Amniotic epithelial cell (primary cell): Measurements from ENCODE around the gene KRTAP2-2.
"Not testable (repeated sequence)": the region's sequence is repeated elsewhere in the genome, so short reads cannot be mapped to it uniquely, and the experiment has no call there.

ENCODE experiments used
- DNase-seq: peaks from one replicate; pipeline ENCODE4 v3.0.0-alpha.2; 2010; ENCODE audit warnings: low read depth

KRTAP2-2 gene, protein sequence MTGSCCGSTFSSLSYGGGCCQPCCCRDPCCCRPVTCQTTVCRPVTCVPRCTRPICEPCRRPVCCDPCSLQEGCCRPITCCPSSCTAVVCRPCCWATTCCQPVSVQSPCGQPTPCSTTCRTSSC

DNA sequence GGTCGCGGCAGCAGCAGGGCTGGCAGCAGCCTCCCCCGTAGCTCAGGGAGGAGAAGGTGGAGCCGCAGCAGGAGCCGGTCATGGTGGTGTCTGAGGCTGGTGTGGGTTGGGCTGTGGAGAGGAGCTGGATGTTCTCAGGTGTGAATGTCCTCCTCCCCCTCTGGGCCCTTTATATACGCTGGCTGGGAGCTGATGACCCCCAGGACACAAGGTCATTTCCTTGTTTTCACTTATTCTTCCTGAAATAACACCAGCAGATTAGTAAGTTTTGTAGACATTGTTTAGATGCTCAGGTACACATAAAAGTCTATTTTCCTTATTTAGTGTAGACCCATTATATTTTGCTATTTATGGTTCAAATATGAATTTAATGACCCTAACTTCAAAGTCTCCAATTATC is at the start of gene KRTAP2-2:
Gene KRTAP2-2 (minus strand): TSS at position 101 of the 400 bp plus-strand sequence. CDS start 19 bp downstream, at position 82.
- not testable (repeated sequence) for DNase-seq

DNA sequence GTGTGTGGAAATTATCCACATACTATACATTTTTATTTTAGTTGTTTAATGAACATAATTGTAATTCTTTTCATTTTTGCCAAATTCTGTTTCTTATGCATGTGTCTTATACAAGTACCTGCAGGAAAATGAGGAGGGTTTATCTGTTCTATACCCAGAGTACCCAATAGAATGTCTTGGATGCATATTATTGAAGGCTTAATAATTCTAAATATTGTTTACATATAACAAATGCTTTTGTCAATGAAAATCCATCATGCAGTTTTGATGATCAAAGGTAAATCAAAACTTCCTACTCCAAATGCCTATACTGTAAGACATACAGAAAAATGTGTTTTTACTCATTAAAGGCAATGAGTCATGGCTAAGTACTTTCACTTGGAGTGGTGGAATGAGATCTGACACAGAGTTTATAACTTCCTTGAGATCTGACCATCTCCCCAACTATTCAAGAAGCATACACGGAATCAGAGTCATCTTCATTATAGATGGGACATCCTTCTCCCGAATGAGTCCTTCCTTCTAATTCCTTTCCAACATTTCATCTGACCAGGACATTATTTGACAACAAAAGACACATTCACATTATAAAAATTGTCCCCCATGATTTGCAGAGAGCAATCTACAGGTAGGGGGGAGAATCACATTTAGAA is 49.5 kb upstream of the KRTAP2-2 start:
- peak; percentile 66 for DNase-seq

DNA sequence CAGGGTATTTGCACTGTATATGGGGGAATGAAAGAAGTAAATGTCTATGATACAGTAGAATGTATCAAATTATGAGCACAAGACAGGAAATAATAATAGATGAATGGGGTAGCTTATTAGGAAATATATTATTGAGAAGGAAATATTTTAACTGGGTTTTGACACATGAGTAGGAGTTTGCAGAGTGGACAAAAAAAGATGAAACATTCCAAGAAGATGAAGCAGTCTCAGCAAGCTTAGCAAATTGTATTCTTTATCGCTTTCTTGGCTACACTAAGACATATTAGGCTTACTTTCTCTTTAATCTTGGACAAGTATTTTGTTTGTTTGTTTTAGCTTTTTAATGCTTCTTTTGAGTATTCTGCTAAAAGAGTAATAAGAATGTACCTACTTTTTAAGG is 48.9 kb upstream of the KRTAP2-2 start:
- peak; percentile 8 for DNase-seq

DNA sequence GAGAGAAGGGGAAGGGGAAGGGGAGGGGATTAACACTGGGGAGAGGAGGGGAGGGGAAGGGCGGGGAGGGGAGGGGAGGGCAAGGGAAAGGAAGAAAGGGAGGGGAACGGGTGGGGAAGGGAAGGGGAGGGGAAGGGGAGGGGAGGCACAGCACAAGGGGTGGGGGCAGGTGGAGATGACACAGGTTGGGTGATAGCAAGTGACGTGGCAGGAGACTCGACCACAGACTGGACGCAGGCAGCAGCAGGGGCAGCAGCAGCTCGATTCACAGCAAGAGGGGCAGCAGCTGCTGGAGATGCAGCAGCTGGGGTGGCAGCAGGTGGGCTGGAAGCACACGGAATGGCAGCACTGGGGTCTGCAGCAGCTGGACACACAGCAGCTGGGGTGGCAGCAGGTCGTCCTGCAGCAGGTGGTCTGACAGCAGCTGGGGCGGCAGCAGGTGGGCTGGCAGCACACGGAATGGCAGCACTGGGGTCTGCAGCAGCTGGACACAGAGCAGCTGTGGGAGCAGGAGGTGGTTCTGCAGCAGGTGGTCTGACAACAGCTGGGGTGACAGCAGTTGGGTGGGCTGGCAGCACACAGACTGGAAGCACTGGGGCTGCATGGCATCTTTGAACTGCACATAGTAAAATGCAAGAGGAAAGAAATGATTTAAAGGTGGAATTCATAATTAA is 46.7 kb upstream of the KRTAP2-2 start, which contains the start of gene KRTAP4-16:
Gene KRTAP4-16 (minus strand): TSS at position 624 of the 674 bp plus-strand sequence. CDS start 0 bp downstream, at position 624.
- DNase-seq = no peak

- DNase-seq = peak; percentile 20
Observed at GRCh38 chr17:41099682-41100480, 44.9 kb upstream of the KRTAP2-2 start.

DNA sequence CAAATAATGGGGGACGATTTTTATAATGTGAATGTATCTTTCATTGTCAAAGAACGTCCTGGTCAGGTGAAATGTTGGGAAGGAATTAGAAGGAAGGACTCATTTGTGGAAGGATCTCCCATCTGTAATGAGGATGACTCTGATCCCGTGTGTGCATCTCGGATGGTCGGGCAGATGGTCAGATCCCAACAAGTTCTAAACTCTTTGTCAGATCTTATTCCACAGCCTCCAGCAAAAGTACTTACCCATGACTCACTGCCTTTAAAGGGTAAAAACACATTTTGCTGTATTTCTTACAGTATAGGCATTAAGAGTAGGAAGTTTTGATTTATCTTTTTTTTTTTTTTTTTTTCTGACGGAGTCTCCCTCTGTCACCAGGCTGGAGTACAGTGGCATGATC is 43.5 kb upstream of the KRTAP2-2 start:
- DNase-seq = no peak

DNA sequence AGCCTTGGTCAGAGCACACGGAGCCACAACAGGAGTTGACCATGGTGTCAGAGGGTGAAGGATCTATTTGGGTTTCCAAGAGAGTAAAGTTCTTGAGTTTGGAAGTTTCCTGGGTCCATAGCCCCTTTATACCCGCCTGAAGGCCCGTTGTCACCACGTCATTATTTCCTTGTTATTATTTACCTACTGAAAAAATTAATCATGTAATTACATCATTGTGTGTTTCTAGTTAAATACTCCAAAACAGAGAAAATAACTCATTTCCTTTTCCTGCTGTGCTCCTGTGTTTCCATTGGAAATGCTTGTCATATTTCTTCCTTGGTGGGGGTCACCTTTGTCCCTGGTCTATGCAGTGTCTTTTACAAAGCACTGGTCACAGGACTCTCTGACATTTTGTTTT is 43.0 kb upstream of the KRTAP2-2 start, which contains the start of gene KRTAP4-8:
Gene KRTAP4-8 (minus strand): TSS at position 101 of the 400 bp plus-strand sequence. CDS start 58 bp downstream, at position 43.
- no peak for DNase-seq

DNA sequence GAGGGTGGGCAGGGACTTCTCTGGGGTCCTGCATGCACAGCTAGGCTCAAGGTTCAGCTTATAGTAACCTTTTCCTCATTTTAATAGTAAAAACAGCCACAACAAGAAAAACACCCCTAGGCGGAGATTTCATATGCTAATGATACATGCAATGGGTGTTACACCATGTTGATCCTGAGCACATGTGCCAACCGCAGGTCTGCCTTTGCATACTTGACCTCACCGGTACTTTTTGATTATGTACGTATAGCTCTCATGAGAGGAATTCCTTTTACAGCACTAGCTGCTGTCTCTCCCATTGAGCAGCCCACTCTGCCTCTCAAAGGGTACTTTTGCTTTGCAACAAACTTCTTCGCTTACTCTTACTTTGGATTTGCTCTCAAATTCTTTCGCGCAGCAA is 41.0 kb upstream of the KRTAP2-2 start:
- no peak for DNase-seq

DNA sequence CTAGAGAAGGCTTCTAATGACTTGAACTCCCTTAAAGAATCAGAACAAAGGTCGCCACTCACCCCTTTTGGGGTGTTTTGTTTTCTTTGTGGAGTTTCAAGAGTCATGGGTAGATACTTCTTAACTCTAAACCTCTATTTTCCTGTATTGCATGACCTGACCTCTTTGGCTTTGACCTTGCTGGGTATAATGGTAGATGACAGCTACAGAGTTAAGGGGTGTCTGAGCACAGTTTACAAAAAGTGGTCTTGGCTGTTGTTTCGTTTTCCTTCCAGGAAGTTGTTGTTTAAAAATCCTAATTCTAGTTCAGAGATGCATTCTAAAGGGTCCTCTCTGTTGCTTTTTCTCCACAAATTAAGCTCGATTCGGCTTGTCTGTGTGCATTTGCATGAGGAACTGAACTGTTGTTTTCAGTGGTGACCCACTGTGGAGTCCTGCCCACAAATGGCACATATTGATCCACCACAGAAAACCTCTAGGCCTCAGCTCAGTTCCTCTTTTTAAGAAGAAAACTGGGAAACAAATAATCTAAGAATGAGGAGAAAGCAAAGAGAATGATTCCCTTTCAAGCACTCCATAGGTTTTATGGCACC is 33.8 kb upstream of the KRTAP2-2 start:
- not testable (repeated sequence) for DNase-seq

DNA sequence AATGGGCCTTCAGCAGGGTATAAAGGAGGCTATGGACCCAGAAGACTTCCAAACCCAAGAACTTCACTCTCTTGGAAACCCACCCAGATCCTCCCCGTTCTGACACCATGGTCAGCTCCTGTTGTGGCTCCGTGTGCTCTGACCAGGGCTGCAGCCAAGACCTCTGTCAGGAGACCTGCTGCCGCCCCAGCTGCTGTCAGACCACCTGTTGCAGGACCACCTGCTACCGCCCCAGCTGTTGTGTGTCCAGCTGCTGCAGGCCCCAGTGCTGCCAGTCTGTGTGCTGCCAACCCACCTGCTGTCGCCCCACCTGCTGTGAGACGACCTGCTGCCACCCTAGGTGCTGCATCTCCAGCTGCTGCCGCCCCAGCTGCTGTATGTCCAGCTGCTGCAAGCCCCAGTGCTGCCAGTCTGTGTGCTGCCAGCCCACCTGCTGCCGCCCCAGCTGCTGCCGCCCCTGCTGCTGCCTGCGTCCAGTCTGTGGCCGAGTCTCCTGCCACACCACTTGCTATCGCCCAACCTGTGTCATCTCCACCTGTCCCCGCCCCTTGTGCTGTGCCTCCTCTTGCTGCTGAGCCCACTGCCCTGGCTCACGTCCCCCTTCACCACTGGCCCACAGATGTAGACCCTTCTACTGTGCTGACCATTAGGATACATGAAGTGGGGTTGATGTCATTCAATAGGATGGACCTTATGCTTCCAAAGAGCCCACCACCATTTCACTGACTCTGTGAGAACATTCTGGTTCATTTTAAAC is 29.2 kb upstream of the KRTAP2-2 start, which contains the start of gene KRTAP4-7:
Gene KRTAP4-7 (plus strand): TSS at position 51 of the 757 bp plus-strand sequence. CDS start 57 bp downstream, at position 108.
- not testable (repeated sequence) for DNase-seq

- peak; percentile 39 for DNase-seq
Observed at GRCh38 chr17:41083427-41083826, 28.4 kb upstream of the KRTAP2-2 start.

GRCh38 chr17:41082626-41083025 is 27.6 kb upstream of the KRTAP2-2 start:
- no peak for DNase-seq

DNA sequence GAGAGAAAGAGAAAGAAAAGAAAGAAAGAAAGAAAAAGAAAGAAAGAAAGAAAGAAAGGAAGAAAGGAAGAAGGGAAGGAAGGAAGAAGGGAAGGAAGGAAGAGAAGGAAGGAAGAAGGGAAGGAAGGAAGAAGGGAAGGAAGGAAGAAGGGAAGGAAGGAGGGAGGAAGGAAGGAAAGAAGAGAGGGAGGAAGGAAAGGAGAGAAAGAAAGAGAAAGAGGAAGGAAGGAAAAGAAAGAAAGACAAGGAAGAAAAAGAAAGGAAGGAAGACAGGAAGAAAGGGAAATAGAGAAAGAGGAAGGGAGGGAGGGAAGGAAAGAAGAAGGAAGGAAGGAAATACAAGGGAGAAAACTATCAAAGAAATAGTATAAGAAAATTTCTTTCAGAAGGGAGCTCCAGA is 21.8 kb upstream of the KRTAP2-2 start:
- DNase-seq = no peak

GRCh38 chr17:41073676-41074075 is 18.6 kb upstream of the KRTAP2-2 start:
- no peak for DNase-seq

GRCh38 chr17:41071606-41072360 is 16.8 kb upstream of the KRTAP2-2 start:
- DNase-seq = no peak

DNA sequence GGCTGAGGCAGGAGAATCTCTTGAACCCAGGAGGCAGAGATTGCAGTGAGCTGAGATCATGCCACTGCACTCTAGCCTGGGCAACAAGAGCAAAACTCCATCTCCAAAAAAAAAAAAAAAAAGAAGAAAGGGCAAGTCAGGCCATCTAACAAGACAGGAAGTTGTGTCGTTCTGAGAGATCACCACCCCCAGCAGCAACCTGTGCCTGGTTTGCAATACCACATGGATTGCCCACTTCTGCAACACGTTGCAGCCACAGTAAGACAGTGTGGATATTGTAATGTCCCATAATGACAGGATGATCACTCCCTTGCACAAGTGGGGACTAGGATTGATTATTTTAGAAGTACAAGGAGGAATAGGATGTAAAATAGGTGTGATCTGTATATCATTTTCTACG is 14.0 kb upstream of the KRTAP2-2 start:
- DNase-seq = no peak

GRCh38 chr17:41067281-41067680 is 12.3 kb upstream of the KRTAP2-2 start:
- DNase-seq = no peak

DNA sequence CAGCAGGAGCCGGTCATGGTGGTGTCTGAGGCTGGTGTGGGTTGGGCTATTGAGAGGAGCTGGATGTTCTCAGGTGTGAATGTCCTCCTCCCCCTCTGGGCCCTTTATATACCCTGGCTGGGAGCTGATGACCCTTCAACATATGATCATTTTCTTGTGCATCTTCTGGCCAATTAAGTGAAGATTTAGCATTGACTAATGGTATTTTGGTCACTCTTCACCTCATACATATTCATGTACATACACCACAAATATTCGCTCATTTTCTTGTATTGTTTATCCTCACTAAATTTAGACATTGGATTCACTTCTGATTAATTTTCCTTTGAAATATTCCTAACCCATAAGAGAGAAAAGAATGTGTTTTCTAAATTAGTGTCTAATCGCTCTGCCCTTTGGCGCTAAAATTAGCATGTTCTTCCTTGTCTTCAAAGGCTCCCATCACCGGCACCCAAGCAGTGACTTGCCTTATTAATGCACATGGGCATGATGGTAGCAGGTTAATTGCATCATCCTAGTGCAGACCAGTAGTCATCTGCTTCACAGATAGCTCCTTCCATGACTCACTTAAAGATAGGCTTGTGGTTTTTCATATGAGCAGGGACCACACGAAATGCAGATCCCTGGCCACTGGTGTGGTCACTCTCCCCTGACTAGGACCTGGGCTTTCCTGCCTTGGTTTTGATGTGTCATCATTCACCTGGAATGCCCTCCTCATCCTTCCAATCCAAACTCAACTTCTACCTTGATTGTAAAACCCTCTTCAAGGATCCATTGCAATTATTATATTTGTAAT is 11.0 kb upstream of the KRTAP2-2 start, which contains the start of gene KRTAP2-4:
Gene KRTAP2-4 (minus strand): TSS at position 51 of the 796 bp plus-strand sequence. CDS start 34 bp downstream, at position 17.
- DNase-seq = peak; percentile 98

GRCh38 chr17:41065016-41065689 is 10.1 kb upstream of the KRTAP2-2 start:
- DNase-seq = not testable (repeated sequence)
